PFSK-1 (cell line): ENCODE data around the gene PLS3.

Source experiments
- FOXP2 ChIP-seq: optimal IDR thresholded peaks from 2 replicates; pipeline ENCODE3; 2011; ENCODE audit warnings: borderline replicate concordance, control low read depth, inconsistent platforms; ENCODE audit not compliant: insufficient read depth; ENCODE audit errors: extremely low read length, extremely low read depth
- POLR2AphosphoS5 ChIP-seq: IDR thresholded peaks from 2 replicates; pipeline ENCODE4 v1.6.1; 2012; ENCODE audit warnings: low read depth, mild to moderate bottlenecking, control low read depth, low read length, moderate library complexity
- SIN3A ChIP-seq: IDR thresholded peaks from 2 replicates; pipeline ENCODE4 v1.6.1; 2012; ENCODE audit warnings: mild to moderate bottlenecking, low read length, moderate library complexity, borderline replicate concordance; ENCODE audit not compliant: insufficient read depth
- TAF1 ChIP-seq: IDR thresholded peaks from 2 replicates; pipeline ENCODE4 v1.6.1; 2012; ENCODE audit warnings: low read length, control low read depth, borderline replicate concordance; ENCODE audit not compliant: insufficient read depth
- TF ChIP-seq, protein P1 (sequence below), 2 experiments: IDR thresholded peaks; 2 replicates each; pipeline versions ENCODE4 v1.6.1 to v1.8.0; 2011 to 2012; ENCODE audit warnings: low read depth in 2 of 2, low read length in 2 of 2, control low read depth in 1 of 2, inconsistent platforms in 1 of 2, mild to moderate bottlenecking in 1 of 2, moderate library complexity in 1 of 2; ENCODE audit not compliant: insufficient read depth in 1 of 2

PLS3 gene

GRCh38 chrX:115592997-115593734 is 32.2 kb downstream of the PLS3 start:
- TF ChIP-seq POLR2AphosphoS5 (no peak), FOXP2 (no peak), SIN3A (no peak), TAF1 (no peak)
- TF ChIP-seq, protein P1, sequence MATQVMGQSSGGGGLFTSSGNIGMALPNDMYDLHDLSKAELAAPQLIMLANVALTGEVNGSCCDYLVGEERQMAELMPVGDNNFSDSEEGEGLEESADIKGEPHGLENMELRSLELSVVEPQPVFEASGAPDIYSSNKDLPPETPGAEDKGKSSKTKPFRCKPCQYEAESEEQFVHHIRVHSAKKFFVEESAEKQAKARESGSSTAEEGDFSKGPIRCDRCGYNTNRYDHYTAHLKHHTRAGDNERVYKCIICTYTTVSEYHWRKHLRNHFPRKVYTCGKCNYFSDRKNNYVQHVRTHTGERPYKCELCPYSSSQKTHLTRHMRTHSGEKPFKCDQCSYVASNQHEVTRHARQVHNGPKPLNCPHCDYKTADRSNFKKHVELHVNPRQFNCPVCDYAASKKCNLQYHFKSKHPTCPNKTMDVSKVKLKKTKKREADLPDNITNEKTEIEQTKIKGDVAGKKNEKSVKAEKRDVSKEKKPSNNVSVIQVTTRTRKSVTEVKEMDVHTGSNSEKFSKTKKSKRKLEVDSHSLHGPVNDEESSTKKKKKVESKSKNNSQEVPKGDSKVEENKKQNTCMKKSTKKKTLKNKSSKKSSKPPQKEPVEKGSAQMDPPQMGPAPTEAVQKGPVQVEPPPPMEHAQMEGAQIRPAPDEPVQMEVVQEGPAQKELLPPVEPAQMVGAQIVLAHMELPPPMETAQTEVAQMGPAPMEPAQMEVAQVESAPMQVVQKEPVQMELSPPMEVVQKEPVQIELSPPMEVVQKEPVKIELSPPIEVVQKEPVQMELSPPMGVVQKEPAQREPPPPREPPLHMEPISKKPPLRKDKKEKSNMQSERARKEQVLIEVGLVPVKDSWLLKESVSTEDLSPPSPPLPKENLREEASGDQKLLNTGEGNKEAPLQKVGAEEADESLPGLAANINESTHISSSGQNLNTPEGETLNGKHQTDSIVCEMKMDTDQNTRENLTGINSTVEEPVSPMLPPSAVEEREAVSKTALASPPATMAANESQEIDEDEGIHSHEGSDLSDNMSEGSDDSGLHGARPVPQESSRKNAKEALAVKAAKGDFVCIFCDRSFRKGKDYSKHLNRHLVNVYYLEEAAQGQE (IDR thresholded peaks at IDR 0.05; ENCODE audit: insufficient read depth in 1 of 2, low read depth in 2 of 2, low read length in 2 of 2): no peak

DNA sequence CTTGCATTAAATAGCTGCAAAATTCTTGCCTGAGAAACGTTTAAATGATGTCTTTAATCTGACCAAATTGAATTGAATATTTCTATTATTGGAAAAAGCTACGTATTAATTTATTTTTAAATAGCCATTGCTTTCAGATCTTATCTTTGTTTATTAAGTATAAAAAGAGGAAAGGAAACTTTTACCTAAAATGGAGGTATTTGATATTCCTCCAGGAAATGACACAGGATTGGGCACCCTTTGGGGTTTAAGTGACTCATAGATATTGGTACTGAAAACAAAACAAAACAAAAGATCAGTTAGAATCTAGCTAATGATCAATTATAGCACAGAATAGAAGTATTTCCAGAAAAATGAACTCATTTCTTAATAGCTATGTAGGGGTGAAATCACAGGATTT is 34.1 kb downstream of the PLS3 start:
- TF ChIP-seq POLR2AphosphoS5: no peak
- no peak for TF ChIP-seq TAF1
- TF ChIP-seq, protein P1 (IDR thresholded peaks at IDR 0.05; ENCODE audit: insufficient read depth in 1 of 2, low read depth in 2 of 2, low read length in 2 of 2): no peak
- no peak for TF ChIP-seq FOXP2
- TF ChIP-seq SIN3A: no peak

GRCh38 chrX:115598556-115598955 is 37.6 kb downstream of the PLS3 start:
- no peak for TF ChIP-seq POLR2AphosphoS5
- TF ChIP-seq FOXP2: no peak
- TF ChIP-seq, protein P1 (IDR thresholded peaks at IDR 0.05; ENCODE audit: insufficient read depth in 1 of 2, low read depth in 2 of 2, low read length in 2 of 2): no peak
- no peak for TF ChIP-seq SIN3A
- TF ChIP-seq TAF1: no peak

DNA sequence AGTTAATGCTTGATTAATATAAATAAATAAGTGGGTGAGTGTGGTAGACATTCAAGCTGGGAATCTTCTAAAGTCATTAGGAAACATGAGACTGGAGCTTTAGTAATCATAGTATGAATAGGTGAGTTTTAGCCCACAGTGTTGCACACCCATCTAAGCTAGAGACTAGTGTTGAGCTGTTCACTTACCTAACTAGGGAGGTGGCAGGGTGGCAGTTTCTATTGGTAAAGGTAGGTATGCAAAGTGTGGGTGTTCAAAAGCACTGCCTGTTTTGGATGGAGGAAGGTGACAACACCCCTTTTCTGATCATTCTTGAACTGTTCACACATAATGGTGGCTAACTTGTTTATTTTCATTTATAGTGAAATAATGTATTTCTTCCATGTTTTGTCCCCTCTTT is 41.3 kb downstream of the PLS3 start:
- TF ChIP-seq TAF1: no peak
- TF ChIP-seq FOXP2: no peak
- TF ChIP-seq, protein P1 (IDR thresholded peaks at IDR 0.05; ENCODE audit: insufficient read depth in 1 of 2, low read depth in 2 of 2, low read length in 2 of 2): no peak
- no peak for TF ChIP-seq POLR2AphosphoS5
- no peak for TF ChIP-seq SIN3A
